HEK293 (cell line): ENCODE measurements around the gene RDH16.

Source experiments
- CTCF ChIP-seq: fragments of 450-650 bp; formaldehyde crosslinking; IDR thresholded peaks from 2 replicates; pipeline ENCODE4 v1.5.1; 2016; ENCODE audit warnings: missing biosample characterization, missing genetic modification characterization
- HOXA7 ChIP-seq: sonication (generic); formaldehyde crosslinking; IDR thresholded peaks from 2 replicates; pipeline ENCODE4 v1.8.1; 2022; ENCODE audit warnings: missing genetic modification reagents, borderline replicate concordance
- PRDM4 ChIP-seq: fragments of 450-650 bp; formaldehyde crosslinking; IDR thresholded peaks from 2 replicates; pipeline ENCODE4 v1.5.1; 2017; ENCODE audit warnings: missing biosample characterization, missing genetic modification characterization
- ZFP37 ChIP-seq: fragments of 450-650 bp; formaldehyde crosslinking; IDR thresholded peaks from 2 replicates; pipeline ENCODE4 v1.5.1; 2016; ENCODE audit warnings: missing biosample characterization, missing genetic modification characterization
- ZNF121 ChIP-seq: fragments of 450-650 bp; formaldehyde crosslinking; IDR thresholded peaks from 2 replicates; pipeline ENCODE4 v1.5.1; 2016; ENCODE audit warnings: missing biosample characterization, missing genetic modification characterization
- ZNF211 ChIP-seq: fragments of 450-650 bp; formaldehyde crosslinking; IDR thresholded peaks from 2 replicates; pipeline ENCODE4 v1.5.1; 2016; ENCODE audit warnings: low read depth, missing biosample characterization, missing genetic modification characterization
- ZNF24 ChIP-seq: fragments of 450-650 bp; formaldehyde crosslinking; IDR thresholded peaks from 2 replicates; pipeline ENCODE4 v1.5.1; 2016; ENCODE audit warnings: missing biosample characterization, missing genetic modification characterization
- ZNF423 ChIP-seq: fragments of 450-650 bp; formaldehyde crosslinking; IDR thresholded peaks from 2 replicates; pipeline ENCODE4 v1.5.1; 2016; ENCODE audit warnings: missing biosample characterization, missing genetic modification characterization
- ZNF654 ChIP-seq: fragments of 450-650 bp; formaldehyde crosslinking; IDR thresholded peaks from 2 replicates; pipeline ENCODE4 v1.5.1; 2016; ENCODE audit warnings: low read depth, missing biosample characterization, missing genetic modification characterization
- ZSCAN23 ChIP-seq: fragments of 450-650 bp; formaldehyde crosslinking; IDR thresholded peaks from 2 replicates; pipeline ENCODE4 v1.5.1; 2016; ENCODE audit warnings: missing biosample characterization, missing genetic modification characterization
- TF ChIP-seq, protein P1 (sequence below): fragments of 450-650 bp; formaldehyde crosslinking; IDR thresholded peaks from 2 replicates; pipeline ENCODE4 v1.5.1; 2016; ENCODE audit warnings: missing biosample characterization, missing genetic modification characterization

- no peak for TF ChIP-seq ZNF423
- no peak for TF ChIP-seq CTCF
- no peak for TF ChIP-seq ZNF121 (tag by site-specific recombination)
- no peak for TF ChIP-seq ZFP37
- TF ChIP-seq, protein P1, sequence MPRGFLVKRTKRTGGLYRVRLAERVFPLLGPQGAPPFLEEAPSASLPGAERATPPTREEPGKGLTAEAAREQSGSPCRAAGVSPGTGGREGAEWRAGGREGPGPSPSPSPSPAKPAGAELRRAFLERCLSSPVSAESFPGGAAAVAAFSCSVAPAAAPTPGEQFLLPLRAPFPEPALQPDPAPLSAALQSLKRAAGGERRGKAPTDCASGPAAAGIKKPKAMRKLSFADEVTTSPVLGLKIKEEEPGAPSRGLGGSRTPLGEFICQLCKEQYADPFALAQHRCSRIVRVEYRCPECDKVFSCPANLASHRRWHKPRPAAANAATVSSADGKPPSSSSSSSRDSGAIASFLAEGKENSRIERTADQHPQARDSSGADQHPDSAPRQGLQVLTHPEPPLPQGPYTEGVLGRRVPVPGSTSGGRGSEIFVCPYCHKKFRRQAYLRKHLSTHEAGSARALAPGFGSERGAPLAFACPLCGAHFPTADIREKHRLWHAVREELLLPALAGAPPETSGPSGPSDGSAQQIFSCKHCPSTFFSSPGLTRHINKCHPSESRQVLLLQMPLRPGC: no peak
- TF ChIP-seq ZSCAN23 (tag by site-specific recombination): no peak
- no peak for TF ChIP-seq ZNF211 (tag by site-specific recombination)
- no peak for TF ChIP-seq ZNF654 (tag by site-specific recombination)
- no peak for TF ChIP-seq HOXA7 (CRISPR knock-in tag)
- TF ChIP-seq PRDM4: no peak
- TF ChIP-seq ZNF24: no peak
These were observed 15.9 kb downstream of the RDH16 start for GRCh38 chr12:56941299-56942017.
